GM19463 (cell line): ENCODE measurements around the gene IL4R.
A peak's percentile ranks its signal among the peaks of the same experiment; 100 is the strongest.
"Not testable (repeated sequence)": the region's sequence is repeated elsewhere in the genome, so short reads cannot be mapped to it uniquely, and the experiment has no call there.

Experiments used
- ATAC-seq: cut with Tn5 transposase; IDR thresholded peaks from one replicate; pipeline ENCODE4 v1.9.1; 2021; ENCODE audit warnings: mild to moderate bottlenecking, moderate library complexity; ENCODE audit not compliant: unreplicated experiment

Gene IL4R

GRCh38 chr16:27313422-27314160 is at the start of gene IL4R:
TSS of gene IL4R (plus strand) at chr16:27313974. CDS start at chr16:27340204, 26,230 bp downstream.
- ATAC-seq = peak; percentile 48

GRCh38 chr16:27264151-27264550 is 49.6 kb upstream of the IL4R start:
- no peak for ATAC-seq

- ATAC-seq = no peak
Observed at GRCh38 chr16:27265982-27266381, 47.8 kb upstream of the IL4R start.

- no peak for ATAC-seq
Observed at GRCh38 chr16:27267037-27267677, 46.6 kb upstream of the IL4R start.

GRCh38 chr16:27268376-27269299 is 45.1 kb upstream of the IL4R start, which contains the start of gene NSMCE1:
TSS of gene NSMCE1 (minus strand) at chr16:27268772. CDS start at chr16:27257570, 11,202 bp downstream.
- ATAC-seq = peak; percentile 99

GRCh38 chr16:27269300-27270150 is 44.2 kb upstream of the IL4R start:
- no peak for ATAC-seq

GRCh38 chr16:27270349-27270748 is 43.4 kb upstream of the IL4R start:
- ATAC-seq = no peak

GRCh38 chr16:27272076-27272475 is 41.7 kb upstream of the IL4R start:
- no peak for ATAC-seq

- not testable (repeated sequence) for ATAC-seq
Observed at GRCh38 chr16:27272697-27273096, 41.1 kb upstream of the IL4R start.

GRCh38 chr16:27273330-27273669 is 40.5 kb upstream of the IL4R start:
- ATAC-seq = no peak

- no peak for ATAC-seq
Observed at GRCh38 chr16:27273670-27274423, 39.9 kb upstream of the IL4R start.

GRCh38 chr16:27274424-27274874 is 39.3 kb upstream of the IL4R start:
- ATAC-seq = not testable (repeated sequence)

GRCh38 chr16:27275394-27275793 is 38.4 kb upstream of the IL4R start:
- ATAC-seq = no peak

- ATAC-seq = no peak
Observed at GRCh38 chr16:27281243-27281642, 32.5 kb upstream of the IL4R start.

- no peak for ATAC-seq
Observed at GRCh38 chr16:27284865-27285675, 28.7 kb upstream of the IL4R start.

GRCh38 chr16:27285676-27286196 is 28.0 kb upstream of the IL4R start:
- ATAC-seq = no peak

GRCh38 chr16:27286451-27286850 is 27.3 kb upstream of the IL4R start:
- ATAC-seq = no peak

GRCh38 chr16:27287051-27287811 is 26.5 kb upstream of the IL4R start:
- no peak for ATAC-seq
